Retinal pigment epithelial cell (primary cell): Measurements from ENCODE around the gene CLEC4F.

Experiments used
- DNase-seq: peaks from one replicate; pipeline ENCODE4 v3.0.0-alpha.2; 2010; ENCODE audit warnings: low read depth
- H3K4me3 ChIP-seq: 2 replicates; pipeline ENCODE4 v1.5.1; 2011; ENCODE audit warnings: mild to moderate bottlenecking, low read length, control low read depth, moderate library complexity
- TF ChIP-seq, protein P1 (sequence below): conservative IDR thresholded peaks from 2 replicates; pipeline ENCODE4 v1.5.1; 2011; ENCODE audit warnings: low read depth, low read length, control low read depth, inconsistent platforms

CLEC4F gene

DNA sequence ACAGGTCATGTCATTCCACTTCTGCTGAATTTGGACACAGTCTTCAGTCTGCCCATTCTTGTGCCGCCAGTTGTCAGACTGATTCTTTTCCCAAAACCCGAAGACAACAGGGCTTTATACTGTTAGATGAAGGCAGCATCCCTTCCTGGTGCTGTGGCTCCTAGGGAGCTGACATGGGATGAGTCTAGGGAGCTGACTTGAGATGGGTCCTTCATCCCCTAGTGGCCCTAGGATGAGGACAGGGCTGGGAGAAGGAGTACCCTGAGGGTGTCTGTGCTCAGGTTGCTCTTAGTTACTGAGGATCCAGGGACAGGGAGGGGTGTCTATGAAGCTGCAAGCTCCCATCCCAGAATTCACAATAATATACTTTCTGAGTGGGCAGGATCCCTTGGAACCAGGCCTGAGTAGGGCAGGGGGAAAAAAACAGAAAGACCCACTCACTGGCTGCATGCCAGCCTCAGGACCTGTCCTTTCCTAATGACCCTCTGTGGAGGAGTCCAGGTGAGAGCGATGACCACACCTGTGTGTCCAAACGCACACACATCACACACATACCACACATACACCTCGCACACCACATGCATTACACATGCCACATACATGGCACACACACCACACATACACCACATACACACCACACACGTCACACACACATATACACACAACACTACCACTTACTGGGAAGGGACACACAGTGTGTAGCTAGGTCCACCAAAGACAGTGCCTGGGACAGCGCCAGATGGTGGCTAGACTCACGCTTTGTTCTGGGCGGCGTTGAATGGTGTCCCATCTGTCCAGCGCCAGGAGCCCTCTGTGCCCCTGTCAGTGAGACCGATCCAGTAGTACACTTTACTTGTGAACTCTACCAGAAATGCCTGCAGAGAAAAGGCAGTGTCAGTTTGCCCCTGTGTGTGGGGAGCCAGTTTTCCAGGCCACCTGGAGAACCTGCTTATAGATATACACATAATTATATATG, 11.1 kb downstream of the CLEC4F start:
- DNase-seq, result no peak
- TF ChIP-seq, protein P1, sequence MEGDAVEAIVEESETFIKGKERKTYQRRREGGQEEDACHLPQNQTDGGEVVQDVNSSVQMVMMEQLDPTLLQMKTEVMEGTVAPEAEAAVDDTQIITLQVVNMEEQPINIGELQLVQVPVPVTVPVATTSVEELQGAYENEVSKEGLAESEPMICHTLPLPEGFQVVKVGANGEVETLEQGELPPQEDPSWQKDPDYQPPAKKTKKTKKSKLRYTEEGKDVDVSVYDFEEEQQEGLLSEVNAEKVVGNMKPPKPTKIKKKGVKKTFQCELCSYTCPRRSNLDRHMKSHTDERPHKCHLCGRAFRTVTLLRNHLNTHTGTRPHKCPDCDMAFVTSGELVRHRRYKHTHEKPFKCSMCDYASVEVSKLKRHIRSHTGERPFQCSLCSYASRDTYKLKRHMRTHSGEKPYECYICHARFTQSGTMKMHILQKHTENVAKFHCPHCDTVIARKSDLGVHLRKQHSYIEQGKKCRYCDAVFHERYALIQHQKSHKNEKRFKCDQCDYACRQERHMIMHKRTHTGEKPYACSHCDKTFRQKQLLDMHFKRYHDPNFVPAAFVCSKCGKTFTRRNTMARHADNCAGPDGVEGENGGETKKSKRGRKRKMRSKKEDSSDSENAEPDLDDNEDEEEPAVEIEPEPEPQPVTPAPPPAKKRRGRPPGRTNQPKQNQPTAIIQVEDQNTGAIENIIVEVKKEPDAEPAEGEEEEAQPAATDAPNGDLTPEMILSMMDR, result no peak
- no peak overlapping the region for H3K4me3 ChIP-seq

DNA sequence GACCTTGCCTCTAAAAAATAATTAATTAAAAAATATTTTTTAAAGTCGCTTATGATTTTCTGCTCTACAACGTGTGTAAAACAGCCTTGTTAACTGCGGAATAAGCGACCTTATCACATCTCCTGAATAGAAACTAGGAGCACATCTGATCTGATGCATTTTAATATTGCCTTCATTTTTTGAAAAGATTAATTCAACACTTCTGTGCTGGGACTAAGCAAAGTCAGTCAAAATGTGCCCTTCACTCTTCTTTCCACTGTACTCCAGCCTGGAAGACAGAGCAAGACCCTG, 12.6 kb downstream of the CLEC4F start:
- H3K4me3 ChIP-seq, result no peak overlapping the region
- no peak for DNase-seq
- TF ChIP-seq, protein P1, result no peak

DNA sequence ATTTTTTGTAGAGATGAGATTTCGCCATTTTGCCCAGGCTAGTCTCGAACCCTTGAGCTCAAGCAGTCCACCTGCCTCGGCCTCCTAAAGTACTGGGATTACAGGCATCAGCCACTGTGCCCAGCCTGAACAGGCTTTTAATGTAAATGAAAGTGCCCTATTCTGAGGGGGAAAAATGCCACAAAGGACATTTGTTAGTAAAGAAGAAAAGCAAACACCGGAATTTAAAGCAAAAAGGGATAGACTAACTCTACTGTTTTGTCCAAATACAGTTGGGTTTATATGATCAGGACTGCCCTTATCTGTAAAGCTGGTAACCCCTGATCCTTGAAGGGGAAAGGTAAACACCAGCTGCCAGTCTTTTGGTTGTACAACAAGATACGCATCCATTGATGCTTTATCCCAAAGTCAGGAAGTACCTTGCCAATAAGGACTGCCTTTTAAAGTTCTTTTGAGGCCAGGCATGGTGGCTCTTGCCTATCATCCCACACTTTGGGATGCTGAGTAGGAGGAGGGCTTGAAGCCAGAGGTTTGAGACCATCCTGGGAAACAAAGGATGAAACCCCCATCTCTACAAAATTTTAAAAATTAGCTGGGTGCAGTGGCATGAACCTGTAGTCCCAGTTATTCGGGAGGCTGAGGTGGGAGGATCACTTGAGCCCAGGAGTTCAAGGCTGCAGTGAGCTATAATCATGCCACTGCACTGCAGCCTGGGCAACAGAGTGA, 13.1 kb downstream of the CLEC4F start:
- H3K4me3 ChIP-seq, result no peak overlapping the region
- DNase-seq, result no peak
- TF ChIP-seq, protein P1, result no peak

DNA sequence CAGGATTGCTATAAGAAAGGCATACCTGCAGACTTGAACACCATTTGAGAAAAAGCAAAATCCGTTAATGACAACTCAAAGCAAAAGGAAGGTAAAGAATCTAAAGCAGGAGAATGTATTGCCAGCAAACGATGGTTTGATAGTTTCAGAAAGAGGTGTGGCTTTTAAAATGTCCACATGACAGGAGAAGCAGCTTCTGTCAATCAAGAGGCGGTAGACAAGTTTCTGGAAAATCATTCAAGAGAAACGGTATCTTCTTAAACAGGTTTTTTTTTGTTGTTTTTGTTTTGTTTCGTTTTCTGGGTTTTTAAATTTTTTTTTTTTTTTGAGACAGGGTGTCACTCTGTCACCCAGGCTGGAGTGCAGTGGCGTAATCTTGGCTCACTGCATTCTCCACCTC, 13.8 kb downstream of the CLEC4F start:
- TF ChIP-seq, protein P1, result no peak
- H3K4me3 ChIP-seq, result no peak overlapping the region

DNA sequence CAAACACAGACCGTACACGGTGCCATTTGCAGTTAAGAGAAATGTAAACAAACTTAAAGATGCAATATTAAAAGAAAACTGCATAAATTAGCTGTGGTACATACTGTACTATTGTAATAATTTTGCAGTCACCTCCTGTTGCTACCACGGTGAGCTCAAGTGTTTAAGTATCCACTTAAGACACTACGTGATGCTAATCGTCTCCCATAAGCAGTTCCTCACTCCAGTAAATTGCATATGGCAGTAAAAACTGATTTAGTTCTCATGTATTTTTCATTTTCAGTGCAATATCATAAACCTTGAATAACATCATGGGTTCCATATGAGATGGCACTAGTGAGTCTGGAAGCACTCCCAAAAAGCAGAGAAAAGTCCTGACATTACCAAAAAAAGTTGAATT, 14.4 kb downstream of the CLEC4F start:
- H3K4me3 ChIP-seq, result no peak overlapping the region
- no peak for DNase-seq
- TF ChIP-seq, protein P1, result no peak

More for the DNA sequence above, 13.8 kb downstream of the CLEC4F start:
- no peak for DNase-seq

DNA sequence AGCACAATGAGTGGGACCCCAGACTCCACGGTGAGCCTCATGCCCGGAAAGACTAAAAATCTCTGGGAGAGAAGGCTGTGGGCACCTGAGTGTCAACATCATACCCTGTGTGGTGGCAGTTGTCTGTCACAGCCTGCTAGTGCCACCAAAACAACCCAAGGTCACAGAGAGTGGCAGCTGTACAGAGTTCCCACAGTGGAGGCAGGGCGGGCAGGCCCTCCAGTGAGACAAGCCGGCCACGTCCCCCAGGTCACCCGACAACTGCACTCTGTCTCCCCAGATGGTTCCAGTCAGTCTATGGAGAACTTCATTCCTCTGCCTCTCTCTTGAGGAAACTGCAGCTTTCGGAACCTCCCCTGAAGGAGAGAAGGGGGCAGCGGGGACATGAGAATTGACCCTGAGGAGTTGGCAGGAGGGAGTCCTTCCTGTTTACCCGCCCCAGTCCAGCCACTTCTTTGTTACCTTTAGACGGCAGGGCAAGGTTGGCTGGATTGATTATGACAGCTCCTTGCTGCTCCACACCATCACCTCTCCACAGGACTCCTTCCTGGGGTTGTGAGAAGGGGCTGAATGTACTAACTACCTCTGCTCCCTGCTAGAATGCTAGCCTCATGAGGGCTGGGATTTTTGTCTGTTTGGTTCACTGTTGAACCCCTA, 18.7 kb downstream of the CLEC4F start:
- TF ChIP-seq, protein P1, result no peak
- no peak overlapping the region for H3K4me3 ChIP-seq
- no peak for DNase-seq
